ENCODE measurements around the gene TMEM135. TPM values are rescaled to one million over a fixed set of nuclear protein-coding genes. Genes with fewer than 3 reads are reported as not detected.

Gene TMEM135
- total RNA-seq, result 35.8 and 56.0 TPM in 2 replicates

DNA sequence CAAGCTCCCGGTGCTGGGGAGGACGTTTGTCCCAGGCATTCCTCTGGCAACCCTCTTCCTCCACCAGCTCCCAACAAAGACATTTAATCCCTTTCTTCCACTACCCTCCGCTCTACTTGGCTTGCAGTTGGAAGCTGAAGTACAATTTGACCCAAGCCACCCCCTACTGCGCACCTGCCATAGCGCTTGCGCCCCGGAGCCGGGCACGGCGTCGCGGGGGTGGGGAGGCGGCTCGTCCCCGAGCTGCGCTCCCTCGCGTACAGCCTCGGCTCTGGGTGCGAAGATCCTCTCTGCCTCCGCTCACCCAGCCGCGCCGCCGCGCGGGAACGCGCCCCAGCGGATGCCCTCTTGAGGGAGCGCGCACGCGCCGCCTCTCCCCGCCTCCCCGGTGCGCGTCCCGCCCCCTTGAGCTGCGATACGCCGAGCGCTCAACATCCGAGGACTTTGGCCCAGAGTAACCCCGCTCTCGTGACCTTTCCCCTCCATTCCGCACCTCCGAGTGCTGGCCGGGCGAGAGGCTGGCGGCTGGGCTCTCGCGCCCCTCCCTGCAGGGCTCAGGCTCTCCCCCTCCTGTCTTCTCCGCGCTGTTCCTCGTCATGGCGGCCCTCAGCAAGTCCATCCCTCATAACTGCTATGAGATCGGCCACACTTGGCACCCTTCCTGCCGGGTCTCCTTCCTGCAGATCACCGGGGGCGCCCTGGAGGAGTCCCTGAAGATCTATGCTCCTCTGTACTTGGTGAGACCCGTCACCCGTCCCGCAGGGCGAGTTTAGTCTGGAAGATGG is at the start of gene TMEM135:
Gene TMEM135, plus strand, starts transcription at position 485 of the 785 bp plus-strand sequence. Its CDS starts 112 bp downstream, at position 597.
- H3K4me1 ChIP-seq (ENCODE audit: insufficient read depth, low read length), result peaks cover 20% of the 10 kb centered on the region
- peak within 1 kb of the TSS; percentile 64 for H3K27ac ChIP-seq (ENCODE audit: low read depth, low read length)
- H3K27me3 ChIP-seq (ENCODE audit: insufficient read depth, low read length), result peaks cover 2% of the 10 kb centered on the region
- TF ChIP-seq, protein P1, sequence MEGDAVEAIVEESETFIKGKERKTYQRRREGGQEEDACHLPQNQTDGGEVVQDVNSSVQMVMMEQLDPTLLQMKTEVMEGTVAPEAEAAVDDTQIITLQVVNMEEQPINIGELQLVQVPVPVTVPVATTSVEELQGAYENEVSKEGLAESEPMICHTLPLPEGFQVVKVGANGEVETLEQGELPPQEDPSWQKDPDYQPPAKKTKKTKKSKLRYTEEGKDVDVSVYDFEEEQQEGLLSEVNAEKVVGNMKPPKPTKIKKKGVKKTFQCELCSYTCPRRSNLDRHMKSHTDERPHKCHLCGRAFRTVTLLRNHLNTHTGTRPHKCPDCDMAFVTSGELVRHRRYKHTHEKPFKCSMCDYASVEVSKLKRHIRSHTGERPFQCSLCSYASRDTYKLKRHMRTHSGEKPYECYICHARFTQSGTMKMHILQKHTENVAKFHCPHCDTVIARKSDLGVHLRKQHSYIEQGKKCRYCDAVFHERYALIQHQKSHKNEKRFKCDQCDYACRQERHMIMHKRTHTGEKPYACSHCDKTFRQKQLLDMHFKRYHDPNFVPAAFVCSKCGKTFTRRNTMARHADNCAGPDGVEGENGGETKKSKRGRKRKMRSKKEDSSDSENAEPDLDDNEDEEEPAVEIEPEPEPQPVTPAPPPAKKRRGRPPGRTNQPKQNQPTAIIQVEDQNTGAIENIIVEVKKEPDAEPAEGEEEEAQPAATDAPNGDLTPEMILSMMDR (IDR thresholded peaks at IDR 0.05; ENCODE audit: extremely low read depth, low read depth, low read length), result no peak
- H3K36me3 ChIP-seq (ENCODE audit: insufficient read depth, low read length), result no peaks in the 10 kb centered on the region
- peak within 1 kb of the TSS; percentile 97 for H2AFZ ChIP-seq (ENCODE audit: low read length)
- H3K4me2 ChIP-seq (ENCODE audit: insufficient read depth, low read length), result peak within 1 kb of the TSS; percentile 96
- no peaks in the 10 kb centered on the region for H3K9me3 ChIP-seq (ENCODE audit: low read depth, low read length)
- H4K20me1 ChIP-seq (ENCODE audit: insufficient read depth, low read length), result peaks cover 12% of the 10 kb centered on the region
- peak within 1 kb of the TSS; percentile 97 for H3K4me3 ChIP-seq (ENCODE audit: insufficient read depth, low read length)
- DNase-seq (ENCODE audit: insufficient read length, low spot score, missing footprints), result peak; percentile 98
- peaks cover 37% of the 10 kb centered on the region for H3K79me2 ChIP-seq (ENCODE audit: insufficient read depth, low read length)

GRCh38 chr11:86988351-86988881 is 49.3 kb upstream of the TMEM135 start:
- no peak overlapping the region for H3K27ac ChIP-seq (ENCODE audit: low read depth, low read length)
- H3K4me2 ChIP-seq (ENCODE audit: insufficient read depth, low read length), result no peak overlapping the region
- no peak overlapping the region for H3K4me3 ChIP-seq (ENCODE audit: insufficient read depth, low read length)
- no peaks in the 10 kb centered on the region for H3K27me3 ChIP-seq (ENCODE audit: insufficient read depth, low read length)
- H2AFZ ChIP-seq (ENCODE audit: low read length), result no peak overlapping the region
- H3K9me3 ChIP-seq (ENCODE audit: low read depth, low read length), result no peaks in the 10 kb centered on the region
- no peaks in the 10 kb centered on the region for H3K36me3 ChIP-seq (ENCODE audit: insufficient read depth, low read length)
- TF ChIP-seq, protein P1 (IDR thresholded peaks at IDR 0.05; ENCODE audit: extremely low read depth, low read depth, low read length), result no peak
- no peaks in the 10 kb centered on the region for H3K79me2 ChIP-seq (ENCODE audit: insufficient read depth, low read length)
- no peak for DNase-seq (ENCODE audit: insufficient read length, low spot score, missing footprints)
- H4K20me1 ChIP-seq (ENCODE audit: insufficient read depth, low read length), result no peaks in the 10 kb centered on the region
- H3K4me1 ChIP-seq (ENCODE audit: insufficient read depth, low read length), result peaks cover 8% of the 10 kb centered on the region

GRCh38 chr11:86990031-86990430 is 47.7 kb upstream of the TMEM135 start:
- Histone ChIP-seq H3K36me3 (ENCODE audit: insufficient read depth, low read length) (no peaks in the 10 kb centered on the region), H3K9me3 (ENCODE audit: low read depth, low read length) (no peaks in the 10 kb centered on the region), H3K27me3 (ENCODE audit: insufficient read depth, low read length) (no peaks in the 10 kb centered on the region), H3K4me2 (ENCODE audit: insufficient read depth, low read length) (no peak overlapping the region), H3K27ac (ENCODE audit: low read depth, low read length) (no peak overlapping the region), H4K20me1 (ENCODE audit: insufficient read depth, low read length) (no peaks in the 10 kb centered on the region), H2AFZ (ENCODE audit: low read length) (no peak overlapping the region), H3K4me3 (ENCODE audit: insufficient read depth, low read length) (no peak overlapping the region), H3K4me1 (ENCODE audit: insufficient read depth, low read length) (peaks cover 8% of the 10 kb centered on the region), H3K79me2 (ENCODE audit: insufficient read depth, low read length) (no peaks in the 10 kb centered on the region)
- TF ChIP-seq, protein P1 (IDR thresholded peaks at IDR 0.05; ENCODE audit: extremely low read depth, low read depth, low read length), result no peak
- peak; percentile 25 for DNase-seq (ENCODE audit: insufficient read length, low spot score, missing footprints)

DNA sequence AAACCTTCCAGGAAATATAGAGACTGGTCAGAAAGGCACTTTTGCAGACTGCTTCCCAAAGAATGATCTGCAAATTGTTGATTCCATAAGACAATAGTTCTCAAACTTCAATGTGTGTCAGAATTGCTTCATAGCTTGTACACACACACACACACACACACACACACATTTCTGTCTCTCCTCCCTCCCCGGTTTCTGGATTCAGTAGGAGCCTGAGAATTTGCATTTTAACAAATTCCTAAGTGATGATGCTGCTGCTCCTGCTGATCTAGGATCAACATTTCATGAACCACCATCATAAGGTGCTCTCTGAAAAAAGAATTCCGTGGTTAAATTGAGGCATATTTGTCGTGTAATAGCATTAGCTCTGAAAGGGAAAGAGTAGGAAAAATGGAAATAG is 47.2 kb upstream of the TMEM135 start:
- no peaks in the 10 kb centered on the region for H3K36me3 ChIP-seq (ENCODE audit: insufficient read depth, low read length)
- no peak overlapping the region for H2AFZ ChIP-seq (ENCODE audit: low read length)
- no peak overlapping the region for H3K27ac ChIP-seq (ENCODE audit: low read depth, low read length)
- H3K79me2 ChIP-seq (ENCODE audit: insufficient read depth, low read length), result no peaks in the 10 kb centered on the region
- no peak overlapping the region for H3K4me2 ChIP-seq (ENCODE audit: insufficient read depth, low read length)
- peaks cover 8% of the 10 kb centered on the region for H3K4me1 ChIP-seq (ENCODE audit: insufficient read depth, low read length)
- TF ChIP-seq, protein P1 (IDR thresholded peaks at IDR 0.05; ENCODE audit: extremely low read depth, low read depth, low read length), result no peak
- H3K9me3 ChIP-seq (ENCODE audit: low read depth, low read length), result no peaks in the 10 kb centered on the region
- H3K4me3 ChIP-seq (ENCODE audit: insufficient read depth, low read length), result no peak overlapping the region
- H4K20me1 ChIP-seq (ENCODE audit: insufficient read depth, low read length), result no peaks in the 10 kb centered on the region
- DNase-seq (ENCODE audit: insufficient read length, low spot score, missing footprints), result no peak
- no peaks in the 10 kb centered on the region for H3K27me3 ChIP-seq (ENCODE audit: insufficient read depth, low read length)

Data from osteoblast (primary cell).